GM13977 (cell line): ENCODE results near the gene ARHGAP24.
A peak's percentile ranks its signal among the peaks of the same experiment; 100 is the strongest.

Experiments
- DNase-seq: peaks from one replicate; pipeline ENCODE4 v3.0.0; 2012; ENCODE audit warnings: low spot score
- CTCF ChIP-seq: IDR thresholded peaks from 2 replicates; pipeline ENCODE4 v1.5.1; 2012; ENCODE audit warnings: mild to moderate bottlenecking, control low read depth; ENCODE audit not compliant: insufficient read depth; ENCODE audit errors: extremely low read depth, missing control alignments
- in situ Hi-C: fragments of 300-500 bp; cut with MboI; formaldehyde crosslinking; loops from one replicate; pipeline ENCODE4 v1.12.0; 2022; ENCODE audit warnings: low sequenced_read_pairs, low pct_unique_long_range_greater_than_20kb, mixed read lengths, inconsistent platforms; ENCODE audit not compliant: unreplicated experiment

The ARHGAP24 gene

GRCh38 chr4:85756938-85757337 lies 282.0 kb downstream of the ARHGAP24 start:
- TF ChIP-seq CTCF = peak; percentile 65
- in situ Hi-C loops = loop anchor here (25.0 kb wide), 1 partner anchor 620 kb away; no protein-coding TSS in a partner anchor
- peak; percentile 11 for DNase-seq

GRCh38 chr4:85759388-85759787 lies 284.4 kb downstream of the ARHGAP24 start:
- in situ Hi-C loops = loop anchor here (25.0 kb wide), 1 partner anchor 622 kb away; no protein-coding TSS in a partner anchor
- no peak for TF ChIP-seq CTCF
- DNase-seq = no peak

- DNase-seq = no peak
- TF ChIP-seq CTCF = no peak
- in situ Hi-C loops = loop anchor here (25.0 kb wide), 1 partner anchor 623 kb away; no protein-coding TSS in a partner anchor
Observed at GRCh38 chr4:85760511-85760910, 285.6 kb downstream of the ARHGAP24 start.

- no peak for TF ChIP-seq CTCF
- no peak for DNase-seq
- in situ Hi-C loops = loop anchor here (25.0 kb wide), 1 partner anchor 625 kb away; no protein-coding TSS in a partner anchor
Observed at GRCh38 chr4:85761803-85762528, 287.0 kb downstream of the ARHGAP24 start.

GRCh38 chr4:85762529-85762871 lies 287.6 kb downstream of the ARHGAP24 start:
- no peak for DNase-seq
- TF ChIP-seq CTCF = no peak
- in situ Hi-C loops = loop anchor here (25.0 kb wide), 1 partner anchor 625 kb away; no protein-coding TSS in a partner anchor

GRCh38 chr4:85763202-85763601 lies 288.3 kb downstream of the ARHGAP24 start:
- TF ChIP-seq CTCF = no peak
- in situ Hi-C loops = loop anchor here (25.0 kb wide), 1 partner anchor 626 kb away; no protein-coding TSS in a partner anchor
- DNase-seq = no peak
